Panc1 (cell line): ENCODE data around the gene NTRK3. TPM values are rescaled to one million over a fixed set of nuclear protein-coding genes. Genes with fewer than 3 reads are reported as not detected.

Source experiments
- ATAC-seq: fragments of 200-7000 bp; cut with Tn5 transposase; 2 replicates; pipeline ENCODE4 v1.9.1; 2020; ENCODE audit warnings: mild to moderate bottlenecking, moderate library complexity
- BruUV-seq: library from RNA; stranded (reverse); fragments of 400-500 nt; replicated peaks from 2 replicates; lab custom pipeline; 2021; lab: Mats Ljungman, UMichigan
- CTCF ChIA-PET: fragments of 300-600 bp; sonication (Branson Sonifier 250); formaldehyde crosslinking; loops from one replicate; lab custom pipeline; 2022; ENCODE audit warnings: antibody characterized with exemption; lab: Charles Lee
- POLR2A ChIA-PET: fragments of 300-600 bp; sonication (Branson Sonifier 250); formaldehyde crosslinking; loops from one replicate; lab custom pipeline; 2022; ENCODE audit warnings: antibody characterized with exemption; lab: Charles Lee
- DNase-seq: peaks from one replicate; pipeline ENCODE4 v3.0.0-alpha.2; 2010; ENCODE audit warnings: low read depth, low spot score
- H3K27ac ChIP-seq: 2 replicates; pipeline ENCODE4 v1.5.1; 2011; ENCODE audit warnings: mild to moderate bottlenecking, low read length, inconsistent platforms
- H3K27me3 ChIP-seq: fragments of 200-500 bp; sonication (Bioruptor generic); 2 replicates; pipeline ENCODE4 v1.6.0; 2014; ENCODE audit warnings: low read length, inconsistent platforms; ENCODE audit not compliant: control insufficient read depth, insufficient read depth
- H3K36me3 ChIP-seq: fragments of 200-500 bp; sonication (Bioruptor generic); 2 replicates; pipeline ENCODE4 v1.5.1; 2014; ENCODE audit warnings: inconsistent platforms, mild to moderate bottlenecking, low read length, moderate library complexity; ENCODE audit not compliant: control insufficient read depth, insufficient read depth
- H3K4me1 ChIP-seq: 2 replicates; pipeline ENCODE4 v1.5.1; 2011; ENCODE audit warnings: inconsistent platforms, mild to moderate bottlenecking, low read length, moderate library complexity; ENCODE audit not compliant: control insufficient read depth, insufficient read depth
- H3K4me3 ChIP-seq, 2 experiments: 2 replicates each; pipeline ENCODE4 v1.5.1; 2011 to 2012; ENCODE audit warnings: low read depth in 2 of 2, low read length in 2 of 2, mild to moderate bottlenecking in 2 of 2, inconsistent platforms in 1 of 2, moderate library complexity in 1 of 2
- H3K9me3 ChIP-seq: fragments of 200-500 bp; sonication (Bioruptor generic); 2 replicates; pipeline ENCODE4 v1.5.1; 2014; ENCODE audit warnings: low read depth, mild to moderate bottlenecking, inconsistent platforms, low read length, moderate library complexity; ENCODE audit not compliant: control insufficient read depth, insufficient read depth
- CTCF ChIP-seq: fragments of 450-650 bp; IDR thresholded peaks from 2 replicates; pipeline ENCODE4 v1.5.1; 2017; ENCODE audit warnings: mild to moderate bottlenecking
- POLR2AphosphoS5 ChIP-seq: IDR thresholded peaks from 2 replicates; pipeline ENCODE4 v1.6.1; 2012; ENCODE audit warnings: mild to moderate bottlenecking, low read depth, low read length, moderate library complexity
- REST ChIP-seq, 2 experiments: IDR thresholded peaks; 2 replicates each; pipeline ENCODE4 v1.6.1; 2011 to 2012; ENCODE audit warnings: low read depth in 2 of 2, control low read depth in 1 of 2, low read length in 1 of 2, mild to moderate bottlenecking in 1 of 2, moderate library complexity in 1 of 2; ENCODE audit not compliant: insufficient read depth in 1 of 2
- SIN3A ChIP-seq: IDR thresholded peaks from 2 replicates; pipeline ENCODE4 v1.6.1; 2012; ENCODE audit warnings: low read depth, mild to moderate bottlenecking, low read length, moderate library complexity, borderline replicate concordance; ENCODE audit not compliant: insufficient read depth
- TCF7L2 ChIP-seq: IDR thresholded peaks from 2 replicates; pipeline ENCODE4 v1.6.1; 2011; ENCODE audit warnings: mild to moderate bottlenecking, low read depth, low read length, inconsistent platforms
- in situ Hi-C: cut with HindIII; loops from 2 replicates; pipeline ENCODE4 v1.10.0; 2016; ENCODE audit warnings: low sequenced_read_pairs, low pct_unique_long_range_greater_than_20kb
- intact Hi-C: fragments of 100-400 bp; cut with micrococcal nuclease; formaldehyde crosslinking; loops from one replicate; pipeline ENCODE4 v1.10.0; 2022; ENCODE audit not compliant: unreplicated experiment
- total RNA-seq: library from RNA; stranded (reverse); gene quantifications from one replicate; pipeline ENCODE4 v1.2.1, GENCODE V29; 2021; ENCODE audit not compliant: unreplicated experiment

The NTRK3 gene
- total RNA-seq, 1 experiment from 2014 or later: not detected

- Histone ChIP-seq H3K27me3 (no peaks in the 10 kb centered on the region), H3K36me3 (no peaks in the 10 kb centered on the region), H3K27ac (no peak overlapping the region), H3K9me3 (no peaks in the 10 kb centered on the region), H3K4me3 (no peak overlapping the region), H3K4me1 (no peaks in the 10 kb centered on the region)
- in situ Hi-C loops (no loop called here), intact Hi-C loops (no loop called here)
- CTCF ChIA-PET: no interaction called here
- DNase-seq (no peak), ATAC-seq (no peak)
- POLR2A ChIA-PET: no interaction called here
- BruUV-seq: no TSS peak
- no peak for TF ChIP-seq POLR2AphosphoS5
- no peak for TF ChIP-seq CTCF
- no peak for TF ChIP-seq REST (IDR thresholded peaks at IDR 0.05; ENCODE audit: insufficient read depth in 1 of 2, low read depth in 2 of 2, low read length in 1 of 2)
- TF ChIP-seq TCF7L2: no peak
- no peak for TF ChIP-seq SIN3A
Observed at GRCh38 chr15:88201207-88201606, 55.3 kb downstream of the NTRK3 start.

- POLR2A ChIA-PET: no interaction called here
- no TSS peak for BruUV-seq
- intact Hi-C loops: no loop called here
- H3K4me3 ChIP-seq: no peak overlapping the region
- DNase-seq (no peak), ATAC-seq (no peak)
- H3K27ac ChIP-seq: no peak overlapping the region
- H3K9me3 ChIP-seq: no peaks in the 10 kb centered on the region
- in situ Hi-C loops: no loop called here
- no peaks in the 10 kb centered on the region for H3K4me1 ChIP-seq
- no peak for TF ChIP-seq TCF7L2
- TF ChIP-seq POLR2AphosphoS5: no peak
- TF ChIP-seq REST (IDR thresholded peaks at IDR 0.05; ENCODE audit: insufficient read depth in 1 of 2, low read depth in 2 of 2, low read length in 1 of 2): no peak
- no peak for TF ChIP-seq SIN3A
- TF ChIP-seq CTCF: no peak
- H3K27me3 ChIP-seq: no peaks in the 10 kb centered on the region
- no peaks in the 10 kb centered on the region for H3K36me3 ChIP-seq
- CTCF ChIA-PET: no interaction called here
Observed at GRCh38 chr15:88196961-88197360, 59.6 kb downstream of the NTRK3 start.
